ENCODE measurements around the gene MICALL1. TPM values are rescaled to one million over a fixed set of nuclear protein-coding genes. Genes with fewer than 3 reads are reported as not detected.

Gene MICALL1
- total and polyA plus RNA-seq, 9 of the 15 experiments (the other 6 are each of a cell fraction or from before 2014, with no cell fraction given), result 0.32 to 21.5 (median 6.1) TPM

GRCh38 chr22:37913233-37913721 lies 7.2 kb downstream of the MICALL1 start:
- intact Hi-C loops (cut with micrococcal nuclease), result no loop called here
- CTCF ChIA-PET (ENCODE audit: low intra/inter-chr PET ratio), result no interaction called here
- Histone ChIP-seq H3K9me3 (replicated peaks; ENCODE audit: control insufficient read depth, insufficient read depth, low read depth, low read length) (no peaks in the 10 kb centered on the region), H3K9me1 (ENCODE audit: control insufficient read depth, insufficient read depth, low read length) (no peaks in the 10 kb centered on the region), H3K4me3 (no peak overlapping the region), H3K79me2 (ENCODE audit: control insufficient read depth, insufficient read depth, low read length) (no peaks in the 10 kb centered on the region), H3K4me1 (replicated peaks in 1 of 2; ENCODE audit: control insufficient read depth in 2 of 2, insufficient read depth in 2 of 2, low read length in 2 of 2) (peaks cover 0 to 7% of the 10 kb centered on the region in 2 experiments; a peak in 2 of 5 replicates), H3K9ac (ENCODE audit: insufficient read depth in 1 of 2, low read depth in 2 of 2, low read length in 2 of 2) (no peak overlapping the region; a peak in 1 of 4 replicates), H3K27ac (ENCODE audit: extremely low read depth, low read depth, low read length) (no peak overlapping the region), H3K4me2 (ENCODE audit: insufficient read depth, low read length) (peak overlapping the region; percentile 25), H2AFZ (ENCODE audit: low read depth, low read length) (no peak overlapping the region), H3K36me3 (ENCODE audit: control insufficient read depth, insufficient read depth, low read length) (peaks cover 15% of the 10 kb centered on the region; the same call in 2 of the 3 replicates), H4K20me1 (replicated peaks; ENCODE audit: control insufficient read depth, insufficient read depth, low read length) (no peaks in the 10 kb centered on the region; the same call in 1 of the 2 replicates), H3K27me3 (ENCODE audit: control insufficient read depth in 2 of 2, insufficient read depth in 2 of 2, low read length in 2 of 2) (no peaks in the 10 kb centered on the region)
- peak; percentile 32 for FAIRE-seq
- POLR2A ChIA-PET, result interaction anchor here (1.5 kb wide), 1 partner anchor 15 kb away, joined by 4 read pairs; no protein-coding TSS in a partner anchor
- WGBS (ENCODE audit: insufficient coverage, low coverage, missing lambda C conversion rate), result 25% methylated on average over 7 of the region's 7 CpGs
- peak; percentile 66; the same call in 1 of the 2 replicates for TF ChIP-seq SPI1 (IDR thresholded peaks at IDR 0.05; ENCODE audit: borderline replicate concordance, low read depth, low read length)
- peak; percentile 75 for TF ChIP-seq CBFA2T3 (IDR thresholded peaks at IDR 0.05)
- TF ChIP-seq CBFA2T2 (conservative IDR thresholded peaks at IDR 0.05), result peak; percentile 47
- TF ChIP-seq KDM1A (IDR thresholded peaks at IDR 0.05), result peak; percentile 32 to 56; a peak in 1 of 4 replicates
- TF ChIP-seq SRF (CRISPR knock-in tag; IDR thresholded peaks at IDR 0.05), result no peak
- TF ChIP-seq ZNF24 (IDR thresholded peaks at IDR 0.05), result no peak
- 0 out of 2 replicates have a peak, but pooled peaks have one; percentile 11 for TF ChIP-seq ARID1B (IDR thresholded peaks at IDR 0.05)
- TF ChIP-seq NCOR1 (IDR thresholded peaks at IDR 0.05), result peak; percentile 4; the same call in 1 of the 2 replicates
- peak; percentile 34; the same call in 1 of the 2 replicates for TF ChIP-seq TCF3 (CRISPR knock-in tag; IDR thresholded peaks at IDR 0.05)
- TF ChIP-seq, protein P1, sequence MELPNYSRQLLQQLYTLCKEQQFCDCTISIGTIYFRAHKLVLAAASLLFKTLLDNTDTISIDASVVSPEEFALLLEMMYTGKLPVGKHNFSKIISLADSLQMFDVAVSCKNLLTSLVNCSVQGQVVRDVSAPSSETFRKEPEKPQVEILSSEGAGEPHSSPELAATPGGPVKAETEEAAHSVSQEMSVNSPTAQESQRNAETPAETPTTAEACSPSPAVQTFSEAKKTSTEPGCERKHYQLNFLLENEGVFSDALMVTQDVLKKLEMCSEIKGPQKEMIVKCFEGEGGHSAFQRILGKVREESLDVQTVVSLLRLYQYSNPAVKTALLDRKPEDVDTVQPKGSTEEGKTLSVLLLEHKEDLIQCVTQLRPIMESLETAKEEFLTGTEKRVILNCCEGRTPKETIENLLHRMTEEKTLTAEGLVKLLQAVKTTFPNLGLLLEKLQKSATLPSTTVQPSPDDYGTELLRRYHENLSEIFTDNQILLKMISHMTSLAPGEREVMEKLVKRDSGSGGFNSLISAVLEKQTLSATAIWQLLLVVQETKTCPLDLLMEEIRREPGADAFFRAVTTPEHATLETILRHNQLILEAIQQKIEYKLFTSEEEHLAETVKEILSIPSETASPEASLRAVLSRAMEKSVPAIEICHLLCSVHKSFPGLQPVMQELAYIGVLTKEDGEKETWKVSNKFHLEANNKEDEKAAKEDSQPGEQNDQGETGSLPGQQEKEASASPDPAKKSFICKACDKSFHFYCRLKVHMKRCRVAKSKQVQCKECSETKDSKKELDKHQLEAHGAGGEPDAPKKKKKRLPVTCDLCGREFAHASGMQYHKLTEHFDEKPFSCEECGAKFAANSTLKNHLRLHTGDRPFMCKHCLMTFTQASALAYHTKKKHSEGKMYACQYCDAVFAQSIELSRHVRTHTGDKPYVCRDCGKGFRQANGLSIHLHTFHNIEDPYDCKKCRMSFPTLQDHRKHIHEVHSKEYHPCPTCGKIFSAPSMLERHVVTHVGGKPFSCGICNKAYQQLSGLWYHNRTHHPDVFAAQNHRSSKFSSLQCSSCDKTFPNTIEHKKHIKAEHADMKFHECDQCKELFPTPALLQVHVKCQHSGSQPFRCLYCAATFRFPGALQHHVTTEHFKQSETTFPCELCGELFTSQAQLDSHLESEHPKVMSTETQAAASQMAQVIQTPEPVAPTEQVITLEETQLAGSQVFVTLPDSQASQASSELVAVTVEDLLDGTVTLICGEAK (IDR thresholded peaks at IDR 0.05), result no peak
- TF ChIP-seq, protein P1 (CRISPR knock-in tag; IDR thresholded peaks at IDR 0.05), result no peak
- TF ChIP-seq SAFB (IDR thresholded peaks at IDR 0.05; ENCODE audit: borderline replicate concordance, low read depth, low read length), result no peak
- peak in 1 of 2 experiments; percentile 61; a peak in 1 of 4 replicates for TF ChIP-seq ETV6 (IDR thresholded peaks at IDR 0.05; ENCODE audit: borderline replicate concordance in 1 of 2, low read depth in 2 of 2, low read length in 1 of 2)
- no peak for TF ChIP-seq ETV6 (CRISPR knock-in tag; IDR thresholded peaks at IDR 0.05; ENCODE audit: borderline replicate concordance)
- in situ Hi-C loops (cut with MboI), result no loop called here
- peak; percentile 55 for ATAC-seq
- no TSS peak for BruUV-seq (replicated peaks)
- DNase-seq (ENCODE audit: extremely low read depth in 1 of 4, low spot score in 3 of 4), result peak; percentile 34 to 54 (median 49)

All from K562 (cell line).